ENCODE data around the gene ANLN. TPM values are rescaled to one million over a fixed set of nuclear protein-coding genes. Genes with fewer than 3 reads are reported as not detected.
"Not testable (repeated sequence)": the region's sequence is repeated elsewhere in the genome, so short reads cannot be mapped to it uniquely, and the experiment has no call there.

ANLN gene
- total and polyA plus RNA-seq, 2 donors from 2014 or later: 0.17 to 1.2 TPM

- no peak for FAIRE-seq
- H3K4me3 ChIP-seq (ENCODE audit: low read length in 3 of 3): no peak overlapping the region
- H3K9me3 ChIP-seq (ENCODE audit: control insufficient read depth in 2 of 3, insufficient read depth in 1 of 3, low read length in 3 of 3): no peaks in the 10 kb centered on the region
- TF ChIP-seq, protein P1, sequence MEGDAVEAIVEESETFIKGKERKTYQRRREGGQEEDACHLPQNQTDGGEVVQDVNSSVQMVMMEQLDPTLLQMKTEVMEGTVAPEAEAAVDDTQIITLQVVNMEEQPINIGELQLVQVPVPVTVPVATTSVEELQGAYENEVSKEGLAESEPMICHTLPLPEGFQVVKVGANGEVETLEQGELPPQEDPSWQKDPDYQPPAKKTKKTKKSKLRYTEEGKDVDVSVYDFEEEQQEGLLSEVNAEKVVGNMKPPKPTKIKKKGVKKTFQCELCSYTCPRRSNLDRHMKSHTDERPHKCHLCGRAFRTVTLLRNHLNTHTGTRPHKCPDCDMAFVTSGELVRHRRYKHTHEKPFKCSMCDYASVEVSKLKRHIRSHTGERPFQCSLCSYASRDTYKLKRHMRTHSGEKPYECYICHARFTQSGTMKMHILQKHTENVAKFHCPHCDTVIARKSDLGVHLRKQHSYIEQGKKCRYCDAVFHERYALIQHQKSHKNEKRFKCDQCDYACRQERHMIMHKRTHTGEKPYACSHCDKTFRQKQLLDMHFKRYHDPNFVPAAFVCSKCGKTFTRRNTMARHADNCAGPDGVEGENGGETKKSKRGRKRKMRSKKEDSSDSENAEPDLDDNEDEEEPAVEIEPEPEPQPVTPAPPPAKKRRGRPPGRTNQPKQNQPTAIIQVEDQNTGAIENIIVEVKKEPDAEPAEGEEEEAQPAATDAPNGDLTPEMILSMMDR (IDR thresholded peaks at IDR 0.05; ENCODE audit: borderline replicate concordance, extremely low read depth, insufficient read depth): no peak
- DNase-seq: no peak
- no peaks in the 10 kb centered on the region for H3K36me3 ChIP-seq (ENCODE audit: control insufficient read depth in 2 of 3, insufficient read depth in 3 of 3, low read length in 3 of 3)
- no peaks in the 10 kb centered on the region for H3K4me1 ChIP-seq (ENCODE audit: control insufficient read depth in 2 of 3, insufficient read depth in 2 of 3, low read depth in 1 of 3, low read length in 3 of 3)
- H3K27me3 ChIP-seq (ENCODE audit: control insufficient read depth, insufficient read depth, low read length): no peaks in the 10 kb centered on the region
- intact Hi-C loops (cut with DNase I): no loop called here
- H3K9ac ChIP-seq (ENCODE audit: low read length in 3 of 3): no peak overlapping the region
- H3K27ac ChIP-seq (ENCODE audit: low read depth in 2 of 2, low read length in 2 of 2): no peak overlapping the region
Measured at GRCh38 chr7:36486336-36486735, 96.7 kb downstream of the ANLN start.

DNA sequence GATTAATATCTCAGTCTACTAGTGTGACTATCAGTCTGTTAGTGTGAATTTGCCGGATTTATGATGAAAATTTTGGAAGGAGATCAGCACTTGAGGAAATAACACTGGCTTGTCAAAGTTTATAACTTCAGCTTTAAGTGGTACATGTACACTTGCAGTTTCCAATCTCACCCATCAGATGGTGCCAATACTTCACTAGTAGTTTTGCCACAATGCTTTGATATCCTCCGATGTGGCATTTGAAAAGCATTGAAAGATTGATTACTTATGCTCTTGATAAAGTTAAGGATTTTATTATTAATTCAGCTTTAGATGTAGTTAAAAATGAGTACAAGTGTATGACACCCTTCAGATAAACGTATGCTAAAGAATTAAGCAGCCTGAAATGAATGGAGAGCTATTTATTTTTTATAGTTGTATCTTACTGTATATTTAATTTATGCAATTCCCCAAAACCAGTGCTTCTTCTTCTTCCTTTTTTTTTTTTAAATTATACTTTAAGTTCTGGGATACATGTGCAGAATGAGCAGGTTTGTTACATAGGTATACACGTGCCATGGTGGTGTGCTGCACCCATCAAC is 98.2 kb downstream of the ANLN start:
- Histone ChIP-seq H3K27me3 (ENCODE audit: control insufficient read depth, insufficient read depth, low read length) (no peaks in the 10 kb centered on the region), H3K9me3 (ENCODE audit: control insufficient read depth in 2 of 3, insufficient read depth in 1 of 3, low read length in 3 of 3) (no peaks in the 10 kb centered on the region), H3K9ac (ENCODE audit: low read length in 3 of 3) (no peak overlapping the region), H3K4me3 (ENCODE audit: low read length in 3 of 3) (no peak overlapping the region), H3K27ac (ENCODE audit: low read depth in 2 of 2, low read length in 2 of 2) (no peak overlapping the region), H3K4me1 (ENCODE audit: control insufficient read depth in 2 of 3, insufficient read depth in 2 of 3, low read depth in 1 of 3, low read length in 3 of 3) (no peaks in the 10 kb centered on the region), H3K36me3 (ENCODE audit: control insufficient read depth in 2 of 3, insufficient read depth in 3 of 3, low read length in 3 of 3) (no peaks in the 10 kb centered on the region)
- TF ChIP-seq, protein P1 (IDR thresholded peaks at IDR 0.05; ENCODE audit: borderline replicate concordance, extremely low read depth, insufficient read depth): peak; percentile 70
- DNase-seq: peak in 3 of 5 donors; percentile 38 to 79 (median 71)
- FAIRE-seq: peak; percentile 87
- intact Hi-C loops (cut with DNase I): no loop called here

DNA sequence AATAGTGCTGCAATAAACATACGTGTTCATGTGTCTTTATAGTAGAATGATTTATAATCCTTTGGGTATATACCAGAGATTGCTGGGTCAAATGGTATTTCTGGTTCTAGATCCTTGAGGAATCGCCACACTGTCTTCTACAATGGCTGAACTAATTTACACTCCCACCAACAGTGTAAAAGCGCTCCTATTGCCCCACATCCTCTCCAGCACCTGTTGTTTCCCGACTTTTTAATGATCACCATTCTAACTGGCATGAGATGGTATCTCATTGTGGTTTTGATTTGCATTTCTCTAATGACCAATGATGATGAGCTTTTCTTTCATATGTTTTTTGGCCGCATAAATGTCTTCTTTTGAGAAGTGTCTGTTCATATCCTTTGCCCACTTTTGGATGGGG is 99.0 kb downstream of the ANLN start:
- H3K27me3 ChIP-seq (ENCODE audit: control insufficient read depth, insufficient read depth, low read length); DNase-seq; H3K9me3 ChIP-seq (ENCODE audit: control insufficient read depth in 2 of 3, insufficient read depth in 1 of 3, low read length in 3 of 3); intact Hi-C loops (cut with DNase I); H3K4me1 ChIP-seq (ENCODE audit: control insufficient read depth in 2 of 3, insufficient read depth in 2 of 3, low read depth in 1 of 3, low read length in 3 of 3); FAIRE-seq; H3K9ac ChIP-seq (ENCODE audit: low read length in 3 of 3); H3K27ac ChIP-seq (ENCODE audit: low read depth in 2 of 2, low read length in 2 of 2); H3K4me3 ChIP-seq (ENCODE audit: low read length in 3 of 3); H3K36me3 ChIP-seq (ENCODE audit: control insufficient read depth in 2 of 3, insufficient read depth in 3 of 3, low read length in 3 of 3): not testable (repeated sequence)

GRCh38 chr7:36490419-36490830 is 100.8 kb downstream of the ANLN start:
- intact Hi-C loops (cut with DNase I): no loop called here
- no peak overlapping the region for H3K4me3 ChIP-seq (ENCODE audit: low read length in 3 of 3)
- H3K36me3 ChIP-seq (ENCODE audit: control insufficient read depth in 2 of 3, insufficient read depth in 3 of 3, low read length in 3 of 3): no peaks in the 10 kb centered on the region
- FAIRE-seq (no peak), DNase-seq (peak in 1 of 5 donors; percentile 12)
- TF ChIP-seq, protein P1 (IDR thresholded peaks at IDR 0.05; ENCODE audit: borderline replicate concordance, extremely low read depth, insufficient read depth): no peak
- no peak overlapping the region for H3K9ac ChIP-seq (ENCODE audit: low read length in 3 of 3)
- H3K9me3 ChIP-seq (ENCODE audit: control insufficient read depth in 2 of 3, insufficient read depth in 1 of 3, low read length in 3 of 3): no peaks in the 10 kb centered on the region
- H3K27ac ChIP-seq (ENCODE audit: low read depth in 2 of 2, low read length in 2 of 2): no peak overlapping the region
- H3K4me1 ChIP-seq (ENCODE audit: control insufficient read depth in 2 of 3, insufficient read depth in 2 of 3, low read depth in 1 of 3, low read length in 3 of 3): no peaks in the 10 kb centered on the region
- H3K27me3 ChIP-seq (ENCODE audit: control insufficient read depth, insufficient read depth, low read length): no peaks in the 10 kb centered on the region

Data from kidney (tissue), 14 donors.